ENCODE measurements around the gene NAPEPLD.
A peak's percentile ranks its signal among the peaks of the same experiment; 100 is the strongest.
"Not testable (repeated sequence)": the region's sequence is repeated elsewhere in the genome, so short reads cannot be mapped to it uniquely, and the experiment has no call there.

NAPEPLD gene

DNA sequence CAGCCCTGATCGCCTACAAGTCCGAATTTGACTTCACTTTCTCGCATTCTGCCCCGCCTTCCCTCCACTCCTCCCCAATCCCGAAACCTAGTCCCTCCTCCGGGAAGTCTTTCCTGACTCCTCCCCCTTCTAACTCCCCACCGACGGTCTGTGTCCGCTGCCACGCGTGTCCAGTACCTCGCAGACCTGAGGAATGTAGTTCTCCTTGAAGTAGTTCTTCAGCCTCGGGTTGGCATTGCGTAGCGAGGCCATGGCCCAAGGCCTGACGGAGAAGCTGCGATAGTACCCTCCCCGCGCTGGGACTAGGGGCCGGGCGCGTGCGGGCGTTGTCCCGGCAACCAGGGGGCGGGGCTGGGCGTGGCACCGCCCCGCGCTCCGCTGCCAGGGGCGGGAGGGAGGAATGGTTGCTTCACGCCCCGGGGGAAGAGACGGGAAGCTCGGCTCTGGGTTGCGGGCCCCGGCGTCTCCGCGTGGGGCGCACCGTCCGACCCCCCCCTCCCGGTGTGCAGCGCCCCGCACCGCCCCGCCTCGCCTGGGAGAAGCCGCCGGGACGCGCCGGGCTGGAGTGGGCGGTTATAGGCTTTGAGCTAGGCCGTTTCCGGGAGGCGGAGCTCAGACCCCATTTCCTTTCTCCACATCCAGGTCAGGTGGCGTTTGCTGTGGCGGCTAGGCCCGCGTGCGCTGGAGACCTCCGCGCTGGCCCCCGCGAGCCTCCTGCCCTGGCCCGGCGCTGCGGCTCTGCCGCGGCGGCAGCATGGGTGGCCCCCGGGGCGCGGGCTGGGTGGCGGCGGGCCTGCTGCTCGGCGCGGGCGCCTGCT is 74.2 kb downstream of the NAPEPLD start, which contains the start of the genes ARMC10 and FBXL13:
TSS of gene ARMC10 (plus strand) at position 622 of the 818 bp plus-strand sequence. CDS start at position 755, 133 bp downstream.
TSS of gene FBXL13 (minus strand) at position 278 of the 818 bp plus-strand sequence.
- H3K4me3 ChIP-seq (ENCODE audit: low read depth, low read length): peak within 1 kb of the TSS; percentile 70
- DNase-seq (ENCODE audit: low read depth): peak; percentile 58

DNA sequence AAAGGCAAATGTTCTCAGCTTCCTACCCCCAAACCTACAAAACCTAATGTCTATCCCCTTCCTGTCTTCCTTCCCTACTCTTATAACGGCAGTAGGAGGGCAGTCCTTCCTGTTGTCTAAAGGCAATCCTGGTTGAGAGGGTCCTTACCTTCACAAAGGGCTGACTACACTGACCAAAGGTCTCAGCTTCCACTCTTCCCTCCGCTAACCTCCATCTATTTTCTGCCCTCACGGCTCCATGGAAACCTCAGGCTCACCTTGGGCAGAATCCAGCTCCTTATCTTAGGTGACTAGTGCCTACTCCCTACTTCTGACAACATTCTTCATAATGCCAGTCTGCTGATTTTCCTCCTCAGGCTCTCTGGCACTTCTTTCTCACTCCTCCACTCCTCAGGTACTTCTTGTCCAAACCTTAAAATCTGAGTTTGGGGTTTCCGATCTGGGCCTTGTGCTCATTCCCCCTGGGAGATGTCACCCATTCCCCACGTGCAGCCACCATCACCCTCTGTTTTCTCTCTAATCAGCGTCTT is 74.8 kb downstream of the NAPEPLD start:
- DNase-seq (ENCODE audit: low read depth): no peak
- H3K4me3 ChIP-seq (ENCODE audit: low read depth, low read length): peak overlapping the region; percentile 70

DNA sequence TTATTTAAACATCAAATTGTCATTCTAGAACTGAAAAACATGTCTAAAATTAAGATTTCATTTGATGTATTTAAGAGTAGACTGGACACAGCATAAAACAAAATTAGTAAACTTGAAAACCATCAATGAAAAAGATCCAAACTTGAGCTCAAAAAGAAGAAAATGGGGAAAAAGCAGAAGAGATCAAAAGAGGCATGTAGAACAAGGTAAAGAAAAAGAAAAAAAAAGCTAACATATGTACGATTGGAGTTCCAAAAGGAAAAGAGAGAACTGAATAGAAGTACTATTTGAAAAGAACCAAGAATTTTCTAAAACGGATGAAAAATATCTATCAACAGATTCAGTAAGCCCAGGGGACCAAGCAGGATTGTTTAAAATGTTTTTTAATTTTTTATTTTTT is 77.9 kb downstream of the NAPEPLD start:
- no peak for DNase-seq (ENCODE audit: low read depth)
- H3K4me3 ChIP-seq (ENCODE audit: low read depth, low read length): no peak overlapping the region

- H3K4me3 ChIP-seq (ENCODE audit: low read depth, low read length): no peak overlapping the region
- no peak for DNase-seq (ENCODE audit: low read depth)
These were observed 80.2 kb downstream of the NAPEPLD start for GRCh38 chr7:103068414-103069403.

GRCh38 chr7:103065667-103066066 is 83.2 kb downstream of the NAPEPLD start:
- no peak overlapping the region for H3K4me3 ChIP-seq (ENCODE audit: low read depth, low read length)
- no peak for DNase-seq (ENCODE audit: low read depth)

DNA sequence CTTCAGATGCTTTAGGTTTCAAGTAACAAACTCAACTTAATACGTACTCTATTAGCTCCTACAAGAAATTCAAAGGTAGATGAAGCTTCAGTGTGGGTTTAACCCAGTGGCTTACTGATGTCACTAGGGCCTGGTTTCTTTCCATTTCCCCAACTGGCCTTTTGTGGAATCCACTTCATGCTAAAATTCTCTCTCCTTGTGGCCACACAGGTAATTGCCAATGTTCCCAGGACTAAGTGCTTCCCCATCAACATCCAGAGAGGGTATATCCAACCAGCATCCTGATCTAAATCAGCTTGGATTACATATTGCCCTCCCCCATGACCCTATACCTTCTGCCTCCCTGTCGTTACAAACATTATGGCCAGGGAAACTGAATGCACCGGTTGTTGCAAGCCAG is 85.0 kb downstream of the NAPEPLD start:
- no peak overlapping the region for H3K4me3 ChIP-seq (ENCODE audit: low read depth, low read length)
- no peak for DNase-seq (ENCODE audit: low read depth)

- no peak overlapping the region for H3K4me3 ChIP-seq (ENCODE audit: low read depth, low read length)
- DNase-seq (ENCODE audit: low read depth): no peak
These were observed 89.4 kb downstream of the NAPEPLD start for GRCh38 chr7:103059471-103059870.

GRCh38 chr7:103058122-103058521 is 90.8 kb downstream of the NAPEPLD start:
- no peak for DNase-seq (ENCODE audit: low read depth)
- H3K4me3 ChIP-seq (ENCODE audit: low read depth, low read length): no peak overlapping the region

- DNase-seq (ENCODE audit: low read depth); H3K4me3 ChIP-seq (ENCODE audit: low read depth, low read length): not testable (repeated sequence)
These were observed 92.9 kb downstream of the NAPEPLD start for GRCh38 chr7:103056006-103056405.

GRCh38 chr7:103051519-103051918 is 97.4 kb downstream of the NAPEPLD start:
- no peak overlapping the region for H3K4me3 ChIP-seq (ENCODE audit: low read depth, low read length)
- DNase-seq (ENCODE audit: low read depth): no peak

All from skeletal muscle cell (primary cell).